Body of pancreas (tissue), 4 donors: ENCODE measurements around the gene ATAD3B.

ENCODE experiments used
- POLR2A ChIP-seq, 3 donors: fragments of 450-650 bp; IDR thresholded peaks; one replicate each; pipeline ENCODE4 v1.6.1; 2016; ENCODE audit warnings: antibody characterized with exemption in 3 of 3, mild to moderate bottlenecking in 2 of 3
- TF ChIP-seq, protein P1 (sequence below), 7 experiments: fragments of 450-650 bp in 4 of 7; fragments of 200-600 bp in 3 of 7; sonication (generic) in 3 of 7; IDR thresholded peaks; one replicate each; pipeline ENCODE4 v1.5.1; 2016 to 2019; ENCODE audit warnings: antibody characterized with exemption in 7 of 7

DNA sequence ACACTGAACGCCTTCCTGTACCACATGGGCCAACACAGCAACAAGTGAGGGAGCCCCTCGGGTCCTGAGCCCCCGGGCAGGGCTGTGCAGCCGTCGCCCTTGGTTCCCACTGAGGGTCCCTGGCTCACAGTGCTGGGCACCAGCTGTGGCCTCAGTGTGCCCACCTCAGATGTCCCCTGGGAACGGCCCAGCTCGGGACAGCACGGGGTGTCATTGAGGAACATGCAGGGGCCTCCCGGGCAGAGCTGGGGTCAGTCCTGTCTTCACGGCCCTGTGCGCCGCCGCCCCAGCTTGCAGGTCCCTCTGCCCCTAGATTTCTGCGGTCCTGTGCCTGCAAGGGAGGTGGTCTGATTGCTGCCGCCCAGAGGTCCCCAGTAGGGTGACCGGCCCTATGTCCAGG, 17.7 kb downstream of the ATAD3B start:
- no peak for TF ChIP-seq POLR2A (IDR thresholded peaks at IDR 0.05)
- TF ChIP-seq, protein P1, sequence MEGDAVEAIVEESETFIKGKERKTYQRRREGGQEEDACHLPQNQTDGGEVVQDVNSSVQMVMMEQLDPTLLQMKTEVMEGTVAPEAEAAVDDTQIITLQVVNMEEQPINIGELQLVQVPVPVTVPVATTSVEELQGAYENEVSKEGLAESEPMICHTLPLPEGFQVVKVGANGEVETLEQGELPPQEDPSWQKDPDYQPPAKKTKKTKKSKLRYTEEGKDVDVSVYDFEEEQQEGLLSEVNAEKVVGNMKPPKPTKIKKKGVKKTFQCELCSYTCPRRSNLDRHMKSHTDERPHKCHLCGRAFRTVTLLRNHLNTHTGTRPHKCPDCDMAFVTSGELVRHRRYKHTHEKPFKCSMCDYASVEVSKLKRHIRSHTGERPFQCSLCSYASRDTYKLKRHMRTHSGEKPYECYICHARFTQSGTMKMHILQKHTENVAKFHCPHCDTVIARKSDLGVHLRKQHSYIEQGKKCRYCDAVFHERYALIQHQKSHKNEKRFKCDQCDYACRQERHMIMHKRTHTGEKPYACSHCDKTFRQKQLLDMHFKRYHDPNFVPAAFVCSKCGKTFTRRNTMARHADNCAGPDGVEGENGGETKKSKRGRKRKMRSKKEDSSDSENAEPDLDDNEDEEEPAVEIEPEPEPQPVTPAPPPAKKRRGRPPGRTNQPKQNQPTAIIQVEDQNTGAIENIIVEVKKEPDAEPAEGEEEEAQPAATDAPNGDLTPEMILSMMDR (IDR thresholded peaks at IDR 0.05): no peak
